Prostate gland (tissue), 2 donors: ENCODE data around the gene LGI4.

Experiments used
- POLR2A ChIP-seq: fragments of 450-650 bp; IDR thresholded peaks from one replicate; pipeline ENCODE4 v1.6.1; 2016; ENCODE audit warnings: antibody characterized with exemption, mild to moderate bottlenecking
- TF ChIP-seq, protein P1 (sequence below), 4 experiments: fragments of 200-600 bp in 2 of 4; fragments of 450-650 bp in 2 of 4; sonication (generic) in 2 of 4; IDR thresholded peaks; 1 replicate in 3 of 4; 2 replicates in 1 of 4; pipeline ENCODE4 v1.5.1; 2016 to 2019; ENCODE audit warnings: antibody characterized with exemption in 4 of 4, mild to moderate bottlenecking in 2 of 4, moderate library complexity in 2 of 4

DNA sequence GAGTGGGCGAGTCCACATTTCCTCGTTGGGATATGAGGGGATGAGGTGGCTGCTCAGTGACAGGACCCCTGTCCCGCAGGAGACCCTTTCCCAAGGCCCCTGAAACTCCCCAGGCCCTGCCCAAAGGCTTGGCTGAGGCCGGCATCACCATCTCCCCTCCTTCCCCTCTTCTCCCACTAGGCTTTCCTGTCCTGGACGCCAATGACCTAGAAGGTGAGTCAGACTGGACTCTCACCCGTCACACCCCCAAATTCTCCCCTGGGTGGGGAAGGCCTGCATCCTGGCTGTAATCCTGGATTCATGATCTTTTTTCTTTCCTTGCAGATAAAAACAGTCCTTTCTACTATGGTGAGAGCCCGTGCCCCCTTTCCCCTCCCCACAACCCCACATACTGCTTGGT is 14.0 kb downstream of the LGI4 start:
- TF ChIP-seq, protein P1, sequence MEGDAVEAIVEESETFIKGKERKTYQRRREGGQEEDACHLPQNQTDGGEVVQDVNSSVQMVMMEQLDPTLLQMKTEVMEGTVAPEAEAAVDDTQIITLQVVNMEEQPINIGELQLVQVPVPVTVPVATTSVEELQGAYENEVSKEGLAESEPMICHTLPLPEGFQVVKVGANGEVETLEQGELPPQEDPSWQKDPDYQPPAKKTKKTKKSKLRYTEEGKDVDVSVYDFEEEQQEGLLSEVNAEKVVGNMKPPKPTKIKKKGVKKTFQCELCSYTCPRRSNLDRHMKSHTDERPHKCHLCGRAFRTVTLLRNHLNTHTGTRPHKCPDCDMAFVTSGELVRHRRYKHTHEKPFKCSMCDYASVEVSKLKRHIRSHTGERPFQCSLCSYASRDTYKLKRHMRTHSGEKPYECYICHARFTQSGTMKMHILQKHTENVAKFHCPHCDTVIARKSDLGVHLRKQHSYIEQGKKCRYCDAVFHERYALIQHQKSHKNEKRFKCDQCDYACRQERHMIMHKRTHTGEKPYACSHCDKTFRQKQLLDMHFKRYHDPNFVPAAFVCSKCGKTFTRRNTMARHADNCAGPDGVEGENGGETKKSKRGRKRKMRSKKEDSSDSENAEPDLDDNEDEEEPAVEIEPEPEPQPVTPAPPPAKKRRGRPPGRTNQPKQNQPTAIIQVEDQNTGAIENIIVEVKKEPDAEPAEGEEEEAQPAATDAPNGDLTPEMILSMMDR (IDR thresholded peaks at IDR 0.05) = no peak
- TF ChIP-seq POLR2A = no peak
